HG02852 (cell line): ENCODE results near the gene EBLN2.
"Not testable (repeated sequence)": the region's sequence is repeated elsewhere in the genome, so short reads cannot be mapped to it uniquely, and the experiment has no call there.

Experiments
- ATAC-seq: cut with Tn5 transposase; IDR thresholded peaks from one replicate; pipeline ENCODE4 v1.9.1; 2021; ENCODE audit warnings: mild to moderate bottlenecking, moderate library complexity; ENCODE audit not compliant: unreplicated experiment

Gene EBLN2

DNA sequence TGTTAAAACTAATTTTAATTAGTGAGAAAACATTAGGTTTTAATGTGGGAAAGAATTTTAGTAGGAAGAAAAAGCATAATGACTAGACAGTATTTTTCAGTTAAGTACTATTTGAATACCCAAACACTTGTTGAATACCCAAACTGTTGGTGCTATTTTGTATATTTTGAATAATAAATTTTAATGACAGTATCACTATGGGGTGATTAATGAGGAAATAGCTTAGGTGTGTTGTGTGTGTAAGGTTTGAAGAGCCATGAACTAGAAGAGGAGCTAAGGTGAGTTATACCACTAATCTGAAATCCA is 4.7 kb upstream of the EBLN2 start:
- ATAC-seq, result no peak

DNA sequence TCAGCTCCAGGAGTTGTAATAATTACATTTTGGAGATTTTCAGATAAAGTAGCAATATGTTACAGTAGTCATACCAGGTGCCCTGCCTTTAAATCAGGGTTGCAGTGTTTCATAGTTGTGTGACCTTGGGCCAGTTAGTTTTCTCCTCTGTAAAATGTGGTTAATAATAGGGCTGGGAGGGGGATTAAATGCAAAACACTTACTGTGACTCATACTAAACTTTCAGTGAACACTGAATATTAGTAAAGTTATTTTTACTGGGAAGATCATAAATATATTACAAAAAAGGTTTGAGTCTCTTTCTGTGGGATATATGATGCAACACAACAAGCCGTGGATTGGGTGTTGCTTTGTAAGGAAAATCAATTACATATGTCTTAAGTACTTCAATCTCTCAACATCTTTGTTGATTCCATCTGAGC is 1.1 kb upstream of the EBLN2 start:
- ATAC-seq, result no peak

DNA sequence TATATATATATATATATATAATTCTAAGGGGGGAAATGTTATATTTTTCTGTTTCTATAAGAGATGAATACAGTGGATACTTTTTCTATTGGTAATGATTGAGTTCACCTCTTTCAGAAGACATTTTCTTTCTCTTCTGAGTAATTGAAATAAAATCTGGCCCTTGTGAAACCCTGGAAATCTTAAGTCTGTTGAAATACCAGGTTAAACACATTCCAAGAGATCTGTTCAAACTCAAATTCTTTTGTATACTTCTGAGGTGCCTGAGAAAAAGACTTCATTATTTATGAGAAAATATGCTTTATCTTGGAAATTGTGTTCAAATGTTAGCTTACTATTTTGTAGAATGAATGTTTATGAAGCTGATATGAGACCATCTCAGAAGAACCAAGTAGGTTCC is 4.8 kb downstream of the EBLN2 start:
- not testable (repeated sequence) for ATAC-seq

DNA sequence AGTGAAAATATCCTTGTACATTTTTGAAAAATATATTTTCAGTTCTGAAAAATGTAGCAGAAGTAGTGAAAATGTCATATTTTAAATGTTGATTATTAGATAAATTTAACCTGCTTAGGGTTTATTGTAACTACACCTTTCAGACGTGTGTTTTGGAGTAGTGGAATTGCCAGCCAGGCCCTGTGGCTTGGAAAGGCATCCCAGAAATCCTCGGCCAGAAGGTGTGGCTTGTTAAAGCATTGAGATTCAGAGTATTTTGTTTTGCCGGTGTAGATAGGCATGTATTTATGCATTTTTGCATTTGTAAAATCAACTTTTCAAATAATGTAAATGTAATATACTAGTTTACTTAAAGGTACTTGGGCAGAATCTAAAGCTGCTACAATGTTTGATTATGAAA is 7.0 kb downstream of the EBLN2 start:
- no peak for ATAC-seq

DNA sequence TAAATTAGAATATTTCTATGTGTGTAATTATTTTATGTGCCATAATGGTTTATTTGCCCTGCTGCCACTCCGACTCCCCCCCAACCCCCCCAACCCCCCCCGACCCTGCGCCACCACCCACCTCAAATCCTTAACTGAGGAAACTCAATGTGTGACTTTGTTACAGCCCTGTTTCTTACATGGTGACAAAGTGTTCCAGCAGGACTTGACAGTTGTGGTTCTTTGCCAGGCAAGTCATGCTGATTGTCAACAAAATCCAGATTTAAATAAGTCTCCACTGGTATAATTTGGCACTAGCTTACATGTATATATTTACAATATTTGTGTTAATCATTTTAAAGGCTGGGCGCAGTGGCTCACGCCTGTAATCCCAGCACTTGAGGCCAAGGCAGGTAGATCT is 7.7 kb downstream of the EBLN2 start:
- no peak for ATAC-seq

DNA sequence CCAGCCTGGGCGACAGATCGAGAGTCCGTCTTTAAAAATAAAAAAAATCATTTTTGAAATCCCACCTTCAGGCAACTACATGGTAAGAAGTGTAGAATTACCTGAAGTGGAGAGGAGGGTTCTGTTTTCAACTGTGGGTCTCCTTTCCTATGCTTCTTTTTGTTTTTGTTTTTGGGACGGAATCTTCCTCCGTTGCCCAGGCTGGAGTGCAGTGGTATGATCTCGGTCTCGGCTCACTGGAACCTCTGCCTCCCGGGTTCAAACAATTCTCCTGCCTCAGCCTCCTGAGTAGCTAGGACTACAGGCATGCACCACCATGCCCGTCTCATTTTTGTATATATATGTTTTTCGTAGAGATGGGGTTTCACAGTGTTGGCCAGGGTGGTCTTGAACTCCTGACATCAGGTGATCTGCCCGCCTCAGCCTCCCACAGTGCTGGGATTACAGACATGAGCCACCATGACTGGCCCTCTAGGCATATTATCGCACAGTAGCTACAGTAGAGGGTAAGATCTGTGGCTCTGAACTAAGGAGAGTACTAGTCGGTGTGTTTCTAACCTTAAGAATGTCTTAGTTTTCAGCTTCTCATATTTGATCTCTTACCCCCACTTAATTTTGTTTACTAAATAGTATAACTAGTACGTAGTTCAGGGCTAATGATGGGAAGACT is 8.5 kb downstream of the EBLN2 start:
- no peak for ATAC-seq

DNA sequence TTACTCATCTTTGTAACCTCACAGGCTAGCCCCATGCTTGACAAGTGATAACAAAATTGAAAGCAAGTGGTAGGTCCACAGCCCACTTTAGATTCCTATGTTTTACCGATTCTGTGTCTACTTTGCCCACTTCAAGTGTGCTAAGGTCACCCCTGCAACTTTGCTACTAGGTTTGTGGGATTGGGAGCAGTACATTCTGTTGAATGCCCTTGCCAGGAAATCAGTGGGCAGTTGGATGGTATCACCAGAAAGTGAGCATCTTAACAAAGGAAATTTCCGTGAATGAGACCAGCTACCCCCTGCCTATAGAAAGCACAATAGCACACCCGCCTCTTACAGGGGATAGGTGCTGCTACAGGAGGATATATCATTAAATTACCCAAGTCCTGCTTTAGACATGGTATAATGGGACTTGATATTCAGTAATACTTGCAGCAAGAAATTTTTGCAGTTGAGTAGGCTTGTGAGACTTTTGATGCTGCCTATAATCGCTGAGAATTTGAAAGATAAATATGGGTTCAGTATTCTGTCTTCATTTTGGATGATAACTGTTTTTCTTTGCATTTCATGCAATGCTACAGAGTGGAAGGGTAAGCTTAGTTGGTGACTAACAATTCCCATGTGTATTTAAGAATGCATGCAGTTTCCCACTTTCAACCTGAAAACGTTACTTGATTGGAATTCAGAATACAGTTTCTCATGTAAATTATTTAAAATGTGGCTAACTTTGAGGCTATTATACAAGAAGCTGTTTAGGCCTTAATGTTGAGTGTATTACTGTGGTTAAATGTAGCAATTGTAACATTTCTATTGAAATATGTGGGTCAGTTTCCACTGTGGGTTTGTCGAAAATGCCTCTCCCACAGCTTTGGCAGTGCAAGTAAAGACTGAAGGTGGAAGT is 9.5 kb downstream of the EBLN2 start:
- no peak for ATAC-seq

DNA sequence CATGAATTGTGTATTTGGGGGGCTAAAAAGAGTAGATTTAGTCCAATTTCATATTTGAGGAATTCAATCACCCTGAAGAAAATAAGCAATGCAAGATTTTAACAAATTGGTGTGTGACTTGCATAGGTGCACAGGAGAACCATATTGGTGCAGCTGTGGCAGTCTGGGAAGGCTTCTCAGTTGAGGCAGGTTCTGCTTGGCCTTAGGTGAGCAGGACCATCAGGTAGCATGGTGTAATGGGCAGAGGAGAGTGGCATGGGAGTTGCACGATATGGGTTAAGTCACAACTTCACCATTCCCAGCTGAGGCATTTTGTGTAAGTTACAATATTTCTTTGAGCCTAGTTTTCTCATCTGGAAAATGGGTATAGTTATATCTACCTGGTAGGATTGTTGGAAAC is 10.5 kb downstream of the EBLN2 start:
- ATAC-seq, result no peak

DNA sequence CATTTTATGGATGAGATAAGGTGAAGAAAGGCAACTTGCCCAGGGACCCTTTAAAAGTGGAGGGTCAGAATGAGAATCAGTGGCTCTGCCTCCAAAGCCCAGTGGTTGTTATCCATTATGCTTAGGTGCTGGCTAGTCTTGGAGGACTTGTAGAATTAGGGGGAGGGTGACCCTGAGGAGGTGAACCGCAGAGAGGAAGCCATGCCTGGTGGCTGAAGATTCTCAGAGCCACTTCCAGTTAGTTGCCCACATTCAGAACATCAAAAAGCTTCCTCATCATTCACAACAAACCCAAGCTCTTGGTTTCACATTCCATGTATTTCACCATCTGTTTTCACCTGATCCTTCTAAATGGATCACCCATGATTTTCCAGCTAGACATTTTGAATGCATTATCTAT is 11.2 kb downstream of the EBLN2 start:
- no peak for ATAC-seq

DNA sequence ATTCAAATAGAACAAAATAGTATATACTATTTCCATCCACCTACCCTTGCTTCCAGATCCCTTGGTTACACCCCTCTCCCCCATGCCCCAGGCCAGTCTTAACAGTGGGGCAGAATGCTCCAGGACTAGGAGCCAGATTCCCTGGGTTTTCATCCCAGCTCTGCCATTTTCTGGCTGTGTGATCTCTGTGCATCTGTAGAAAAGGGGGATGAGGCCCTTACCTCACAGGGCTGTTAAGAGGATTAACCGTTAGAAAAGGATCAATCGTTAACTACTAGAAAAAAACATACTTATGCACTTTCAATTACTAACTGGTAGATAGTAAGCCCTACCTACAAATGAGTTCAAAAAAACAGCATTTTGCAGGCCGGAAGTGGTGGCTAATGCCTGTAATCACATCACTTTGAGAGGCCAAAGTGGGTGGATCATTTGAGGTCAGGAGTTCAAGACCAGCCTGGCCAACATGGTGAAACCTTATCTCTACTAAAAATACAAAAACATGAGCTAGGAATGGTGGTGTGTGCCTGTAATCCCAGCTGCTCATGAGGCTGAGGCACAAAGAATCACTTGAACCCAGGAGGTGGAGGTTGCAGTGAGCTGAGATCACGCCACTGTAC is 11.7 kb downstream of the EBLN2 start:
- ATAC-seq, result no peak

DNA sequence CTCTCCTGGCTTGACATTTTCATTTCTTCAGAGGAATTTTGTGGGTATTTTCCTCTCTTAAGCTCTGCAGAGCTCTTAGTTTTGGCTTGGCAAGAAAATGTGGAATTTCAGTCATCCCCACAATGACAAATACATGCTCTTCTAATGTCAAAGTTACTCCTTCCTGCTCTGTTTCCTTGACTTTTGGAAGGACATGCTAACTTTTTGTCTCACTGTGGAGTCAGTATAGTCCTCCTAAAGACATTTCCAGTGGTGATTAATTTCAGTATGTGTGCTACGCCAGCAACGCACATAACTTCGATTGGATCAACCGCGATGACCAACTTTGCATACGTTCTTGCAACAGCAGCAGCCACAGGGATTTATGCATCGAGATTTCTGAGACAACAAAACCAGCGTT is 13.3 kb downstream of the EBLN2 start:
- no peak for ATAC-seq

DNA sequence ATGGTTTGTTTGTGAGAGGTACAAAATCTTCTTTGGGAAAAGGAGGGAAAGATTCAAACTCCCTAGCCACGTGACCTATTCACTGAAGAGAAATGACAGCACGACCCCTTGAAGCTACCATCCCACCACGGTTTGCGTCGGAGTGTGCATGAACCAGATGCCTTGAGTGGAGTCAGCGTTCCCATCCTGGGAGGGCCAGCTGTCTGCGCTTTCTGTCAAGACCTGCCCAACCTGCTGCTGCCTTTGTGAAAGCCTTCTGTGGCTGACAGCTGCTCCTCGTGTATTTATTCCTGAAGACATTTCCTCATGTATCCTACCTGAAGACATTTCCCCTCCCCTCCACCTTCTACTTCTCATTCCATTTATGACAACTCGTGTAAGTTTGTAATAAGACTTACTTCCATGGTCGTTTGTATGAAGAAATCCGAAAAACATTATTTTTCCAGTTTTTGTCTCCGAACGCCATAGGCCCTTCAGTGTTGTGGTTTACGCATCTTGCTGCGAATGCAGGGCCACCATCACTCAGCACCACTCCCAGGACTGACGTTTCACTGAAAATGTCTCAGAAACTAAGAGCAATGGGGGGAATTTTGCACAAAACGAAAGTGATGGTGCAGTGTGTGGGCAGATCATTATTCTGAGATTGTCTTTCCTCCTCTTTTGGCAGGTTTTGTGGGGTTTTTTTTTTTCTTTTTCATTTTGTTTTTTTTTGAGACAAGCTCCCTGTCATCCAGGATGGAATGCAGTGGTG is 18.9 kb downstream of the EBLN2 start:
- peak; percentile 91 for ATAC-seq

DNA sequence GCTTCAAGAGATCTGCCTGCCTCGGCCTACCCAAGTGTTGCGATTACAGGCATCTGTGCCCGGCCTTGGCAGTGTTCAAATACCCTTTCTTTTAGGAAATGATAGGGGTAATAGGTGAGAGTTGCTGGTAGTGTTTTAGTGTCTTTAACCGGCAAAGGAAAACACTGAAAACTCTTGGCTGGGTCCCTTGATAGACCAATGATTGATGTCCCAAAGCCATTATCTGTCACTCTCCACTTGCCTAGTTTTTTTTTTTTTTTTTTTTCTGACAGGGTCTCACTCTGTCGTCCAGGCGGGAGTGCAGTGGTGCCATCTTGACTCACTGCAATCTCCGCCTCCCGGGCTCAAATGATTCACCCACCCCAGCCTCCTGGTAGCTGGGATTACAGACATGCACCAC is 19.7 kb downstream of the EBLN2 start:
- no peak for ATAC-seq

DNA sequence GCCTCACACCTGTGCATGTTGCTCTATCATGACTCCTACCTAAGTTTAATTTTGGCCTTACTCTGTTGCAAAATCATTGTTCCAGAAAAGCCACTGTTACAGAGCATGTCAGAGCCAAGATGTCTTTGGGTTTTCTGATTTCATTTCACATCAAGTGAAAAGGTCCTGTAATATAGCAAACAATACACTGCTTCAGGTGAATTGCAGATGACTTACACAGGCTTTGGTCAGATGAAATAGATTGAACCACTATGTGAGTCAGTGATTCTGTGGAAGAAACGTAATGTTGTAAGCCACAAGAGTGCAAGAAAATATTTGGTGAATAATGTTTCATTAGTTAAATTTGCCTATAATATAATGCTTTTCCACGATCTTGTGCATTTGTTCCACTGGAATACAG is 22.7 kb downstream of the EBLN2 start:
- ATAC-seq, result no peak

DNA sequence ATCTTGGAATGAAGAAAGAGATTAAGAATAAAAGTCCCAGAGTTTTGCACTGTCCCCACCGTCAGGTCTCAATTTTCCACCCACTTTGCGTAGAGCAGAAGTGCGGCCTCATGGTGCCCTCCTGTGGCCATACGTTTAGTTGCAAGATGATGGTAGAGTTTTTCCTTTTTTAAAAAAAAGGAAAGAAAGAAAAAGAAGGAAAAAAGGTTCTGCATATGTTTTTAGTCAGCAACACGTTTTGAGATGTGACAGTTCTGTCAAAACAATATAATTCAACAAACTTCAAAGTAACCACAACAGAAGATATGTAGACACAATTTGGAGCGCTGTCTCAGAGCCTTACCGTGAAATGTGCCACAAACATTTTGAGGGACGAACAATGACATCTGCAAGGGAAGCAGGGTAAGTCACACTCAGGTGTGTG is 24.6 kb downstream of the EBLN2 start:
- ATAC-seq, result no peak

DNA sequence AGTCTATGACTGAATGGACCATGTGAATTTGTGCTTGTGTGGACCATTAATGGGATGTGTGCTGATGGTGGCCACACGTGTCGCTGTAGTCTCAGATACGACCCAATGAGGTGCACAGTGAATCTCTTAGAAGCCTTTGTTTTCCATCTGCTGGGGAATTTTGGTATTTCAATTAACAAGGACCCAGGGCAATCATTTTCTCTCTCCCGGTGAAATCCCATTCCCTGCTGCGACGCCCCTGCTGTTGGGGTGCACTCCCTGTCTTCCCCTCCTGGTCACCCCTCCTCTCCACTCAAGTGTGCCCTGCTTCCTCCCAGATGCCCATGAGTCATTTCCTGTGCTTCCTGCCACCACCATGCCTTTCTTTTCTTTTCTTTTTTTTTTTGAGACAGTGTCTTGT is 32.7 kb downstream of the EBLN2 start:
- no peak for ATAC-seq

DNA sequence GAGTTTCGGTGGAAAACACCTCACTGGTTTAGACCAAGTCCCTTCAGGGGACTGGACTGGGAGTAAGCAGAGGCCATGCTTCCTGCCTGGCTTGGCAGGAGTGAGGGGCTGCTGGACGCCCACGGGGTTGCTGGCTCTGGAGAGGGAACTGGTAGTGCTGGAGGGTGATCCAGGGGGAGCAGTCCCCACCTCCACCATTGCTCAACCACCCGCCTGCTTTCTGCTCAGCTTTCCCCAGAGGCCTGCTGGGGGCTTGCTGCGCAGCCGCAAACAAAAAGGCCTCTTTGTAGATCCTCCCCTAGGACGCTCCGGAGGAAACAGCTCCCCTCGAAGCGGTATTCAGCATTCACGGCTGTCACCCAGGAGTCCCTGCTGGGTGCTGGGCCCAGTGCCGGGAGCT is 33.5 kb downstream of the EBLN2 start:
- ATAC-seq, result no peak

DNA sequence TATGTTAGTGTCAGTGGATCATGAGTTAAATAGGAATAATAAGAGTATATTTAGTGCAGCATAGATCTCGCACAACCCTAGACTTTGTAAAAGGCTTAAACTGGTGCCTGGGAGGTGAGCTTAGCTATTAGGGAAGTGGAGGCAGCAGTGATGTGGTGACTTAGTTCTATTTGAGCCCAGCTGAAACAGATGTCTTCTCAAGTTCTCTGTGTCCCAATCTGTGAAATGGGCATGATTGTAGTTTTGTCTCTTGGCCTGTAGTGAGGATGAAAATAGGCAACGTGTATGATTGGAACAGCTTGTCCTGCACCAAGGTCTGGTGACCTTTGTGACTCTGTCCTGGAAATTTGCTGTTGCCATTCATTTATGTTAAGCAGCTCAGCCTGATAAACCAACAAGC is 34.7 kb downstream of the EBLN2 start:
- no peak for ATAC-seq

DNA sequence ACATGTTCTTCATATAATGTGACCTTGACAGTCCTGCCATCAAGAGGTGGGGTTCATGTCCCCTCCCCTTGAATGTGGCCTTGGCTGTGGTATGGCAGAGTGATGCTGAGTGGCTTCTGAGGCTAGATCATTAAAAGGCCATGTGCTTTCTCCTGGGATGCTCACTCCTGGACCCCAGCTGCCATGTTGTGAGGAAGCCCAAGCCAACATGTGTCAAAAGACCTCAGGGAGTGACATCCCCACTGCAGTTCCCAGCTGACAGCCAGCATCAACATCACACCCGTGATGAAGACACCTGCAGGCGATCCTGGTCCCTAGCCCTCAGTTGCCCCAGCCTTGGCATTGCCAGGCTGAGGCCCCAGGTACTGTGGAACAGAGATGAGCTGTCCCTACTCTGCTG is 36.6 kb downstream of the EBLN2 start:
- no peak for ATAC-seq

DNA sequence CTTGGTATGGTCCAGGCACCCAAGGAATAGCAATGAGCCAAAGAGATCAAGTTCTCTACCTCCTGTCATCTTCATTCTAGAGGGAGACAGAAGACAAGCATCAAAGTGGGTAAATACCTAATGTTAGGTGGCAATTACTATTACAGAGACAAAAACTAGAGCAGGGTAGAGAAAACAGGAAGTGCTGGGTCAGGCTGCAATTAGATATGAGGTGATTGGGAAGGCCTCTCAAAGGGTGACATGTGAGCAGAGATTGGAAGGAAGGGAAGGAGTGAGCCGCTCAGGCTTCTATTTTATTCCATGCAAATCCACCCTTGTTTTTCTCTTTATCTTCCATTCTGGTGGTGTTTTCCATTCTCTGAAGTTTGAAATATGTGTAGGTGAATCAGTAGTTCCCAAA is 37.4 kb downstream of the EBLN2 start:
- no peak for ATAC-seq

DNA sequence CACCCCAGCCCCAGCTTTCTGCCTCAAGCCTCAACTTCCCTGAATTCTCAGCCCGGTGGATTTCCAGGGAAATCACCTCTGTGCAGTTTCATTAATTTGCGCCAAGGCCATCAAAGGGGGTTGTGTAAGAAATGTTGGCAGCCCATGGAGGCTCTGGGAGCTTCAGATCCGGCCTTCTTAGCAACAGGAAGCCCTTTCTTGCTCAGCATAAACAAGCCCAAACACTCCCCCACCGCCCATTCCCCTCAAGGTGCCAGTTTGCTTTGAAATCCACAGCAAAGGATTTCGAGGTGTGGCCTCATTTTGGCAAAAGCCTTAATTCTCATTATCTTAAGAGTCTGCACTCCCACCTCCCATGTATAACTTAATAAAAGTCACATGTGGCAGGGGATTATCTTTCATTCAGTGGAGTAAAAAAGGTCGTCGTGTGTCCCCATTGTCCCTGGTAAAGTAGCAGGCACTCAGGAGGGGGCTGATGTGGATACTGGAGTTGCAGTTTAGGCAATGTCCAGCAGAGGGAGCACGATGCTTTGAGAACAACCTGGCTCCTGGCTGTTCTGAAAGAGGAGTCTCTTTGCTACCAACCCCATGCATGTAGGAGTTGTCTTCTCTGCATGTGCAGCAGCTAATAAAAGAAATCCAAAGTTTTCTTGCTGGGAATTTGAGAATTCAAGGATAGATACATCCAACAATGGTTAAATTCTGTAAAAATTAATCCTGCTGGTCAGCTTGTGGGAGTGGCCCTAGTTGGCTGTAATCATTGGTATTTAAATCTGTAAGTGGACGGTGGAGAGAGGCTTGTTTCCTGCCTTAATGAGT is 39.5 kb downstream of the EBLN2 start:
- ATAC-seq, result peak; percentile 93
